HG02885 (cell line): ENCODE results near the gene MKRN3.
"Not testable (repeated sequence)": the region's sequence is repeated elsewhere in the genome, so short reads cannot be mapped to it uniquely, and the experiment has no call there.

Source experiments
- ATAC-seq: cut with Tn5 transposase; IDR thresholded peaks from one replicate; pipeline ENCODE4 v1.9.1; 2021; ENCODE audit warnings: mild to moderate bottlenecking; ENCODE audit not compliant: unreplicated experiment, poor library complexity

MKRN3 gene

GRCh38 chr15:23578521-23579150 lies 13.2 kb downstream of the MKRN3 start:
- no peak for ATAC-seq

- ATAC-seq: no peak
Observed at GRCh38 chr15:23588268-23588667, 22.8 kb downstream of the MKRN3 start.

- ATAC-seq: no peak
Observed at GRCh38 chr15:23589012-23589411, 23.5 kb downstream of the MKRN3 start.

- ATAC-seq: no peak
Observed at GRCh38 chr15:23594252-23594770, 28.8 kb downstream of the MKRN3 start.

GRCh38 chr15:23595368-23595767 lies 29.9 kb downstream of the MKRN3 start:
- no peak for ATAC-seq

GRCh38 chr15:23596736-23597135 lies 31.3 kb downstream of the MKRN3 start:
- ATAC-seq: no peak

GRCh38 chr15:23597278-23597677 lies 31.8 kb downstream of the MKRN3 start:
- not testable (repeated sequence) for ATAC-seq

- no peak for ATAC-seq
Observed at GRCh38 chr15:23599053-23599452, 33.6 kb downstream of the MKRN3 start.

- ATAC-seq: no peak
Observed at GRCh38 chr15:23602124-23602523, 36.6 kb downstream of the MKRN3 start.

- no peak for ATAC-seq
Observed at GRCh38 chr15:23606226-23606625, 40.8 kb downstream of the MKRN3 start.

- no peak for ATAC-seq
Observed at GRCh38 chr15:23616536-23616935, 51.1 kb downstream of the MKRN3 start.
